Type B pancreatic cell (in vitro differentiated cells): ENCODE measurements around the gene CEP104. TPM values are rescaled to one million over a fixed set of nuclear protein-coding genes. Genes with fewer than 3 reads are reported as not detected.

Experiments used
- DNase-seq: peaks from one replicate; pipeline ENCODE4 v3.0.0; 2021; ENCODE audit warnings: mixed read lengths; ENCODE audit not compliant: unreplicated experiment; ENCODE audit errors: extremely low spot score
- H3K27ac Mint-ChIP-seq: 2 replicates; pipeline ENCODE4 v1.8.0; 2021; ENCODE audit warnings: mild to moderate bottlenecking, mixed read lengths
- H3K27me3 Mint-ChIP-seq: 2 replicates; pipeline ENCODE4 v1.8.0; 2021; ENCODE audit warnings: mixed read lengths
- H3K36me3 Mint-ChIP-seq: 2 replicates; pipeline ENCODE4 v1.8.0; 2021; ENCODE audit warnings: mixed read lengths
- H3K4me1 Mint-ChIP-seq: one replicate; pipeline ENCODE4 v1.8.0; 2021; ENCODE audit warnings: mixed read lengths; ENCODE audit not compliant: unreplicated experiment
- H3K4me3 Mint-ChIP-seq: 2 replicates; pipeline ENCODE4 v1.8.0; 2021; ENCODE audit warnings: mild to moderate bottlenecking, mixed read lengths
- H3K9me3 Mint-ChIP-seq: 2 replicates; pipeline ENCODE4 v1.8.0; 2021; ENCODE audit warnings: mixed read lengths
- CTCF ChIP-seq: fragments of 200-600 bp; sonication (generic); conservative IDR thresholded peaks from 2 replicates; pipeline ENCODE4 v1.5.0; 2021; ENCODE audit warnings: antibody characterized with exemption, mild to moderate bottlenecking
- total RNA-seq: library from RNA; stranded (reverse); gene quantifications from 2 replicates; pipeline ENCODE4 v1.2.1, GENCODE V29; 2021; ENCODE audit warnings: low replicate concordance

Gene CEP104
- total RNA-seq, 1 donor from 2014 or later: 41.9 TPM

GRCh38 chr1:3780901-3781300 lies 76.1 kb downstream of the CEP104 start:
- Mint-ChIP-seq H3K9me3 (no peaks in the 10 kb centered on the region), H3K4me3 (no peak overlapping the region), H3K27ac (no peak overlapping the region), H3K4me1 (peaks cover under 1% of the 10 kb centered on the region), H3K36me3 (peaks cover 20% of the 10 kb centered on the region), H3K27me3 (no peaks in the 10 kb centered on the region)
- no peak for TF ChIP-seq CTCF
- DNase-seq: no peak

GRCh38 chr1:3779912-3780416 lies 77.0 kb downstream of the CEP104 start:
- Mint-ChIP-seq H3K27ac (no peak overlapping the region), H3K4me1 (peaks cover 8% of the 10 kb centered on the region), H3K4me3 (no peak overlapping the region), H3K36me3 (peaks cover 17% of the 10 kb centered on the region), H3K9me3 (no peaks in the 10 kb centered on the region), H3K27me3 (no peaks in the 10 kb centered on the region)
- no peak for DNase-seq
- no peak for TF ChIP-seq CTCF

GRCh38 chr1:3779265-3779911 lies 77.6 kb downstream of the CEP104 start:
- H3K36me3 Mint-ChIP-seq: peaks cover 16% of the 10 kb centered on the region
- DNase-seq: no peak
- TF ChIP-seq CTCF: no peak
- H3K4me1 Mint-ChIP-seq: peaks cover 8% of the 10 kb centered on the region
- H3K9me3 Mint-ChIP-seq: no peaks in the 10 kb centered on the region
- H3K27me3 Mint-ChIP-seq: no peaks in the 10 kb centered on the region
- no peak overlapping the region for H3K27ac Mint-ChIP-seq
- H3K4me3 Mint-ChIP-seq: no peak overlapping the region

GRCh38 chr1:3778590-3779264 lies 78.3 kb downstream of the CEP104 start:
- no peaks in the 10 kb centered on the region for H3K9me3 Mint-ChIP-seq
- peaks cover 8% of the 10 kb centered on the region for H3K4me1 Mint-ChIP-seq
- no peak for TF ChIP-seq CTCF
- H3K27ac Mint-ChIP-seq: no peak overlapping the region
- DNase-seq: no peak
- peaks cover 12% of the 10 kb centered on the region for H3K36me3 Mint-ChIP-seq
- H3K4me3 Mint-ChIP-seq: no peak overlapping the region
- no peaks in the 10 kb centered on the region for H3K27me3 Mint-ChIP-seq

GRCh38 chr1:3777647-3778589 lies 79.1 kb downstream of the CEP104 start:
- H3K9me3 Mint-ChIP-seq: no peaks in the 10 kb centered on the region
- no peak overlapping the region for H3K27ac Mint-ChIP-seq
- no peak overlapping the region for H3K4me3 Mint-ChIP-seq
- no peaks in the 10 kb centered on the region for H3K27me3 Mint-ChIP-seq
- H3K36me3 Mint-ChIP-seq: peaks cover 12% of the 10 kb centered on the region
- peaks cover 8% of the 10 kb centered on the region for H3K4me1 Mint-ChIP-seq
- DNase-seq: no peak
- TF ChIP-seq CTCF: no peak
